SK-N-DZ (cell line): ENCODE results near the gene CD101. TPM values are rescaled to one million over a fixed set of nuclear protein-coding genes. Genes with fewer than 3 reads are reported as not detected.
"Not testable (repeated sequence)": the region's sequence is repeated elsewhere in the genome, so short reads cannot be mapped to it uniquely, and the experiment has no call there.

Experiments used
- DNase-seq: peaks from one replicate; pipeline ENCODE4 v3.0.0-alpha.2; 2015; ENCODE audit warnings: low spot score
- polyA plus RNA-seq, 2 experiments: library from polyadenylated mRNA; depleted of rRNA; stranded (reverse); fragments of >200 nt; gene quantifications; 2 replicates each; pipeline ENCODE4 v1.2.3, GENCODE V29; 2014

CD101 gene, protein sequence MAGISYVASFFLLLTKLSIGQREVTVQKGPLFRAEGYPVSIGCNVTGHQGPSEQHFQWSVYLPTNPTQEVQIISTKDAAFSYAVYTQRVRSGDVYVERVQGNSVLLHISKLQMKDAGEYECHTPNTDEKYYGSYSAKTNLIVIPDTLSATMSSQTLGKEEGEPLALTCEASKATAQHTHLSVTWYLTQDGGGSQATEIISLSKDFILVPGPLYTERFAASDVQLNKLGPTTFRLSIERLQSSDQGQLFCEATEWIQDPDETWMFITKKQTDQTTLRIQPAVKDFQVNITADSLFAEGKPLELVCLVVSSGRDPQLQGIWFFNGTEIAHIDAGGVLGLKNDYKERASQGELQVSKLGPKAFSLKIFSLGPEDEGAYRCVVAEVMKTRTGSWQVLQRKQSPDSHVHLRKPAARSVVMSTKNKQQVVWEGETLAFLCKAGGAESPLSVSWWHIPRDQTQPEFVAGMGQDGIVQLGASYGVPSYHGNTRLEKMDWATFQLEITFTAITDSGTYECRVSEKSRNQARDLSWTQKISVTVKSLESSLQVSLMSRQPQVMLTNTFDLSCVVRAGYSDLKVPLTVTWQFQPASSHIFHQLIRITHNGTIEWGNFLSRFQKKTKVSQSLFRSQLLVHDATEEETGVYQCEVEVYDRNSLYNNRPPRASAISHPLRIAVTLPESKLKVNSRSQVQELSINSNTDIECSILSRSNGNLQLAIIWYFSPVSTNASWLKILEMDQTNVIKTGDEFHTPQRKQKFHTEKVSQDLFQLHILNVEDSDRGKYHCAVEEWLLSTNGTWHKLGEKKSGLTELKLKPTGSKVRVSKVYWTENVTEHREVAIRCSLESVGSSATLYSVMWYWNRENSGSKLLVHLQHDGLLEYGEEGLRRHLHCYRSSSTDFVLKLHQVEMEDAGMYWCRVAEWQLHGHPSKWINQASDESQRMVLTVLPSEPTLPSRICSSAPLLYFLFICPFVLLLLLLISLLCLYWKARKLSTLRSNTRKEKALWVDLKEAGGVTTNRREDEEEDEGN
- 0.29 and 0.42 TPM in 2 replicates for polyA plus RNA-seq (2014; cell fraction: cytosol; rRNA removed)
- 0.91 and 1.5 TPM in 2 replicates for polyA plus RNA-seq (2014; cell fraction: nucleus; rRNA removed)

DNA sequence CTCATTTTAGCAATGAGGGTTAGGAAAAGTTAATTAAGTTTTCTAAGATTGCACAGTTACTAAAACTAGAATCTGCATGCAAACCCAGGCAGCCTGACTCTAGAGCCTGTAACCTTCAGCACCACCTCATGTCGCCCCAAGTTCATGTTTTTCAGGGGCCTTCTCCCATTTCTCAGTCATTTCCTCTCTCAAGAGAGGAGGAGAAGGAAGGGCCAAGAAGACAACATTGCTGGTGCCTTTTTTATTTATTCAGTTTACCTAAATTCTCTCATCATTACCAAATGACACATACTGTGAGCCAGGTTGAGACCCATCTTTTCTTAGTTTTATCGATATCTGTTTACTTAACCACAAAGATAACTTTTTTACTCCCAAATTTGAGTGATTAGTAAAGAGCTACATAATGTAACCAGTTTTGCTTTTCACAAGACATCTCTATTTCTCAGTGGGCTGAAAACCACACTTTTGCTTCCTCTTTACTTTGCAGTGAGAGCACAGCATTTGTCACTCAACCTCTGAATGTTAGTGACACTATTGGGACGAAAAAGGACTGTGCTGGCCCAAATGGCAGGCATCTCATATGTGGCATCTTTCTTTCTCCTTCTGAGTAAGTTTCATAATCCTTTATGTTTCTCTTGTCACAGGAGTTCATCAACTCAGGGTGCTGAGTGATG, at the start of gene CD101:
TSS of gene CD101 (plus strand) at position 507 of the 674 bp plus-strand sequence. CDS start at position 565, 58 bp downstream.
- no peak for DNase-seq

DNA sequence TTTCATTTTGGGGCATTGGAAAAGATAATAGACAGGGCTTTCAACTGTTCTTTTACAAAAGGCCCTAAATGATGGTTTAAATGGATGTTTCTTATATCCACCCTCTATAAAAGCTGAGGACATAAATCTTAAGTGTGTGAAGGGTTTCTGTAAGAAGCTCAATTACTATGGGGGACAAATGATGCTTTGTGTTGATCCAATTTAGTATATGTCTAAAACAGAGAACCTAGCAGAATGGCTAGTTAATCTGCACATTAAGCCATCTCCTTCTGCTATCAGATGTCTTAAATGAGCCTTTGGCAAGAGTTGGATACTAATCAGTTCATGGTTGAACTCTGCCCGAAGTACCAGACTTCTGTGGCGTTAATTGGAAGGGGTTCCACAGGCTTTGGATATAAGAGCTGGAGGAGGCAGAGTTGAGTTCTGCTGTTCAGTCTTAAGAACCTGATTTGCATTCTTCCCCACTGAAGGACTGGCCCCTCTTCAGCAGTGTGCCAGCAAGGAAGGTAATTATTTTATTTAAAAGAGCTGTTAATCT, 48.8 kb upstream of the CD101 start:
- DNase-seq: no peak

- DNase-seq: no peak
These were observed 47.1 kb upstream of the CD101 start for GRCh38 chr1:116954440-116954839.

- DNase-seq: no peak
These were observed 45.2 kb upstream of the CD101 start for GRCh38 chr1:116956378-116956777.

DNA sequence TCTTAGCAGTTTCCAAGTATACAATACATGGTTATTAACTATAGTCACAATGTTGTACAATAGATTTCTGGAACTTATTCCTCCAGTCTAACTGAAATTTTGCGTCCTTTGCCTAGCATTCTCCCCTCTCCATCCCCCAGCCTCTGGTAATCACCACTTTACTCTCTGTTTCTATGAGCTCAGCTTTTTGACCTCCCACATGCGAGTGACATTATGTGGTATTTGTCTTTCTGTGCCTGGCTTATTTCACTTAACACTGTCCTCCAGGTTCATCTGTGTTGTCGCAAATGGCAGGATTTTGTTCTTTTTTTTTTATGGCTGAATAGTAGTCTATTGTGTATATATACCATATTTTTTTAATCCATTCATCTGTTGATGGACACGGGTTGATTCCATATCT, 43.9 kb upstream of the CD101 start:
- DNase-seq: no peak

GRCh38 chr1:116958110-116958509, 43.5 kb upstream of the CD101 start:
- DNase-seq: no peak

- no peak for DNase-seq
These were observed 42.6 kb upstream of the CD101 start for GRCh38 chr1:116958977-116959376.

DNA sequence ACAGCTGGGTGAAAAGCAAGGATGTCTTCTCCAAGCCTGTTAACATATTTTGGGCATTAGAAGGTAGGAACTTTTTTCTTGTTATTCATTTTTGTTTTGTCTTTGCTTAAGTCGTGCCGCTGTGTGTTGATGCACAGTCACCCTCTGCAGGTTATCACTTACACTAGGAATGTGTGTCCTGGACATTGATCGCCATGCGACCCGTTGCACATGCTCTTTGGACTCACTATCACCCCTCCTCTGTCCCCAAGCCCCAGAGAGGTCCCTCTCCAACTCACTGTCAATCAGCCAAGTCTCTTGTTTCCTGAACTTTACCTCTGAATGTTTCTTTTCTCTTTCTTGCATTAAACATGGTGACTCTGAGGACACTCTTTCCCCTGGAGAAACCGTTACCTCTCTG, 40.0 kb upstream of the CD101 start:
- DNase-seq: no peak

DNA sequence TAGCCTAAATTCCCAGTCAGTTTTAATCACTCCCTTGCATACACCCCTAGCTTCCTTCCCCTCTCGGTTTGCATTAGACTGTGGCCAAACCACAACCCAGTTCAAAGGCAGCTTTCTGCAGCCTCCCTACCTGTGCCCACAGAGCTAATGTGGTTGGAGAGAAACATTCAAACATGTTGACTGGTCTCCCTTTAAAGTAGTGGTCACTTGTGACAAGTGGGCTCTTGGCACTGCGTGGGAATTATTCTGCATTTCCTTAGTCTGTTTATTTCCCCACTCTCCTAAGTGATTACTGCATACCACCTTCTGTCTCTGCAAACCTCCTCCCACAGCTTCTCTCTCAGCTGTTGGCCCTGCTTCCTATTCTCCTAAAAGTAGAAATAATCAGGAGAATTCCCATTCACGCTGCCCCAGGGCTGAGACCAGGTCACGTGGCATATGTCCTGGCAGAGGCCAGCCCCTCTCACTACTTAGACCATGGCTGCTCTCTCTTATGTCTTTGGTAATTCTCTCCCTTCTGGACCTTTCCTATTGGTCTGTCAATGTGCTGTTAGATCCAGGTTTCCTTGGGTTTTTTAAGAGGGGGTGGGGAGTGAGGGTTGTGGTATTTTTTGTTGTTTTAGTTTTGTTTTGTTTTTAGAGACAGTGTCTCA, 38.4 kb upstream of the CD101 start:
- DNase-seq: no peak

GRCh38 chr1:116966791-116967190, 34.8 kb upstream of the CD101 start:
- no peak for DNase-seq

DNA sequence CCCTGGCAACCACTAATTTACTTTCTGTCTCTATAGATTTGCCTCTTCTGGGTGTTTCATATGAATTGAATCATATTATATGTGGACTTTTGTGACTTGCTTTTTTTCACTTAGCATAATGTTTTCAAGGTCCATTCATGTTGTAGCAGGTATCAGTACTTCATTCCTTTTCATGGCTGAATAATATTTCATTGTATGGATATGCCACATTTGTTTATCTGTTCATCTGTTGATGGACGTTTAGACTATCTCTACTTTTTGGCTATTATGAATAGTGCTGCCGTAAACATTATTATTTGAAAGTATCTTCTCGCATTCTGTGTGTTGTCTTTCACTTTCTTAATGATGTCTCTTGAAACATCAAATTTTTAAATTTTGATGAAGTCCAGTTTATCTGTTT, 32.8 kb upstream of the CD101 start:
- no peak for DNase-seq

DNA sequence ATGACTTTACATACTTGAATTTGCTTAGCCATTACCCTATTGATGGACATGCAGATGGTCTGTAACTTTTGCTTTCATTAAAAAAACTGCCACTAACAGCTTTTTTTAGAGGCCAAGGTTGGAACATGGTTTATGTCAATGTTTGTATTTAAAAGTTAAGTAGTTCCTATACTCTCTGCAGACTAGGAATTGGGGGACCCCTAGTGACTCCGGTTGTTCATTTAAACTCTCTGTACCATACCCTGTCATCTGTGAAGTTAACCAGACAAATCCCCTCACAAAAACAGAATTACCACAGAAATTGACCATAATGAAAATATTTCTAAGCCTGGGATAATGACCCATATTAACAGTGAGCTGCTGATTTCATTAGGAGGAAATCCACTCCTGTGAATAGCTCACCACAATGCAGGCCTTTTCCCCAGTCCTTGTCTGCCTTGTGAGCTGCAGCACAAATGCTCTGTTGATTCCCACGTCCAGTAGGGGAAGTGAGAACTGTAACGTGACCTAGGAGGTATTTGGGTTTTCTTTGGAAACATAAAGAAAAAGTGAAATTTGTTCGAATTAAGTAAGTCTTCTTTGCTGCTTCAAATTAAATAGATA, 30.2 kb upstream of the CD101 start:
- peak; percentile 48 for DNase-seq

DNA sequence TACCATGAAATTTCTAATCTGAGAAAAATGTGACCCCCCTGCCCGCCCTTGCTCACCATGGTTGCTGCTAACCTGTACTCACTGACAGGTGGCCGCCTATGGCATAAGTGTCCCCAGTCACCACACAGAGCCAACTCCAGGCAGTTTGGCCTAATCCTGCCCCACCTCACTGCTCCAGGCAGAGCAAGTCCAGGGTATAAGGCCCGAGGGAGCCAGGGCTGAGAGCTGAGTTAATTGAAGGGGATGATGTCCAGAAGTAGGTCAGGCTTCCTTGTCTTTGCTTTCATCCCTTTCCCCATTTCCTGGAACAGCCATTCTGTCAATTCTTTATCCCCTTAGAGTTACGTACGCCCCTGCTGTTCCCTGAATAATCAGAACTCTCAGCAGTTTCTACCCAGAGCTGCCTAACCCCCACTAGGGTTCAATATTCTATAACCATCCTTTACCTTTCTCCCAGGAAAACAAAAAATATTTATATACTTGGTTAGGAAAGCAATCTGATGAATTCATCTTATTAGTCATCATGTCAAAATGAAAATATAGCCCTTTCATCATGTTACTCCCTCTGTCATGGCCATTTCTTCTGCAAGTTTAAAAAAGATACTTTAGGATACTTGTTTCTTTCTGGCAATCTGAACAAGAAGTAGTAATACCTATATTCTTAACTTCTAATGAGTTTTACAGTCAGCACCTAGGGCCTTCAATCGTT, 29.4 kb upstream of the CD101 start:
- DNase-seq: peak; percentile 35

- no peak for DNase-seq
These were observed 28.9 kb upstream of the CD101 start for GRCh38 chr1:116972674-116973030.

- not testable (repeated sequence) for DNase-seq
These were observed 21.3 kb upstream of the CD101 start for GRCh38 chr1:116980309-116980708.

DNA sequence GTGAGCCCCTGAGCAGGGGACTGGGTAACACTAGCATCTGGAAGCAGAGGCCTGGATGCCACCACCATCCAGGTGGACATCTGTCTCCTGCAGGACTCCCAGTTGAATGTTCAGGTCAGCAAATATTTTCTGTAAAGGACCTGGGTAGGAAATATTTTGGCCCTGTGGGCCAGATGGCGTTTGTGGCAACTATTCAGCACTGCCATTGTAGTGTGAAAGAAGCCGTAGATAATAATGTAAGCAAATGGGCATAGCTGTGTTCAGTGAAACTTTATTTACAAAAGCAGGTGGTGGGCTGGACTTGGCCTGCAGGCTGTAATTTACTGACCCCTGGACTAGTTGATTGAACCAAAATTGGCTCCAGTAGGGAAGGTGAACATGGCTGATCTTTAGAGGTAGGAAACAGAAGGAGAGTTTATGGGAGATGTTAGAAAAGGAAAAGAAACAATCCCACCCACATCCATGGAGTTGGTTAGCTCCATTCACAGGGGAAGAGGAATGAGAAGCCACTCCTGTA, 20.0 kb upstream of the CD101 start:
- no peak for DNase-seq

DNA sequence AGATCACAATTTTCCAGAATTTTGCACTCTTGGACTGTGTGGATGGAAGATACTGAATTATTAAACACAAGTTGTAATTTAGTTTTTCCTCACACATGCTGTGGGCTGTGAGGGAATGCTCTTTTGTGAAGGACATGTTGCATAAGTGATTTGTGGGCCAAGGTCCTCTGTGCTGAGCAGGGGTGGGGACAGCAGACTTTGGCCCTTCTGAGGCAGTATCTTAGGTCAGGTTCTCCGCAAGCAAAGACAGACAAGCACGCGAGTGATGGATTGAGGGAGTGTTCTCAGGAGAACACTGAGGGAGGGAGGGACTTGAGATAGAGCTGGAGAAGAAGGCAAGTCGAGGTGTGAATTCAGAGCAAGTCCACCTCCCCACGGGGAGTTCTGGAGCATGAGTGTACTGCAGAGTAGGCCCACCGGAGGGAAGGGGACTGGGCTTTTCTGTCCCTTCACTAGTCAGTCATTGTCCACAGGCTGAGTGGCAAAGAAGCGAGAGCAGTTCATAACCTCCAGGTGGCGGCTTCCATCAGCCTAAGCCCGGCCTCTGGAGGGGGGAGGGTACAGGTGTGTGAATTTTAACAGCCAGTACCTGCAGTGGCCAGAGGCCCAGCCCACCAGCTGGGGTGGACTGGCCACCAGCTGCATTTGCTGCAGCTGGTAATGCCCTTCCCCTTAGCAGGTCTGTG, 19.1 kb upstream of the CD101 start:
- no peak for DNase-seq

DNA sequence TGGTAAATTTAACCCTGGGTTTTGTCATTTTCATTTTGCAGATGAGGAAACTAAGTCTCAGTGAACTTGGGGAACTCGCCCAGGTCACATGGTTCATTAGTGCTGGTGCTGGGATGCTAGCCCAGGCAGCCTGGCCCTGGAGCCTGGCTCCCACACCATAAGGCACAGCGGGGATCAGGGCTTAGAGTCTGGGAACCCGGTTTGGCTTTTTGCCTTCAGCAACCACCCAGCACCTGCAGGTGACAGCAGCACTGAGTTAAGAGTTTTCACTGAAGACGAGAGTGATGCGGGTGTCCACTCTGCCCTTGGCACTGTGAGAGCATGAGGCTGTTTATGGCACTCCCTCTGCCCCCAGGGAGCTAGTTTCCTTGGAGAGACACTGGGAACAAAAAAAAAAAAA, 18.4 kb upstream of the CD101 start:
- DNase-seq: no peak

- no peak for DNase-seq
These were observed 17.9 kb upstream of the CD101 start for GRCh38 chr1:116983678-116984077.
